Thymus (tissue), 2 donors: ENCODE results near the gene WDR74. TPM values are rescaled to one million over a fixed set of nuclear protein-coding genes. Genes with fewer than 3 reads are reported as not detected.

ENCODE experiments used
- polyA plus RNA-seq: library from polyadenylated mRNA; stranded (reverse); fragments of 200-250 nt; gene quantifications from one replicate; pipeline ENCODE4 v1.2.3, GENCODE V29; 2013
- total RNA-seq: library from RNA; stranded (reverse); fragments of 120-200 nt; gene quantifications from one replicate; pipeline ENCODE4 v1.2.4, GENCODE V29; 2013
- donor health status: healthy.

Gene WDR74
- total and polyA plus RNA-seq, 2 donors = 57.2 to 71.2 TPM

Other genes with a start within 250 kb of the WDR74 start
- 7.8 TPM for gene TUT1, start 248.1 kb downstream of the WDR74 start, total RNA-seq
- 25.3 TPM for gene TUT1, start 248.1 kb downstream of the WDR74 start, polyA plus RNA-seq
- gene MTA2, start 237.7 kb downstream of the WDR74 start, total RNA-seq = 121 TPM
- 79.3 TPM for gene MTA2, start 237.7 kb downstream of the WDR74 start, polyA plus RNA-seq
- gene EML3, start 226.8 kb downstream of the WDR74 start, total RNA-seq = 17.8 TPM
- 99.3 TPM for gene EML3, start 226.8 kb downstream of the WDR74 start, polyA plus RNA-seq
- gene ROM1, start 226.3 kb downstream of the WDR74 start, total RNA-seq = 1.7 TPM
- 7.6 TPM for gene ROM1, start 226.3 kb downstream of the WDR74 start, polyA plus RNA-seq
- gene B3GAT3, start 217.6 kb downstream of the WDR74 start, total RNA-seq = 29.4 TPM
- 72.2 TPM for gene B3GAT3, start 217.6 kb downstream of the WDR74 start, polyA plus RNA-seq
- 95.9 TPM for gene GANAB, start 193.0 kb downstream of the WDR74 start, total RNA-seq
- 98.4 TPM for gene GANAB, start 193.0 kb downstream of the WDR74 start, polyA plus RNA-seq
- 8.6 TPM for gene INTS5, start 186.3 kb downstream of the WDR74 start, total RNA-seq
- 8.1 TPM for gene INTS5, start 186.3 kb downstream of the WDR74 start, polyA plus RNA-seq
- gene C11orf98, start 174.4 kb downstream of the WDR74 start, total RNA-seq = 111 TPM
- gene C11orf98, start 174.4 kb downstream of the WDR74 start, polyA plus RNA-seq = 152 TPM
- gene CSKMT, start 174.3 kb downstream of the WDR74 start, total RNA-seq = 31.1 TPM
- gene CSKMT, start 174.3 kb downstream of the WDR74 start, polyA plus RNA-seq = 64.6 TPM
- 11.8 TPM for gene UQCC3, start 167.9 kb downstream of the WDR74 start, total RNA-seq
- 19.3 TPM for gene UQCC3, start 167.9 kb downstream of the WDR74 start, polyA plus RNA-seq
- 4.0 TPM for gene LBHD1, start 167.3 kb downstream of the WDR74 start, total RNA-seq
- 14.0 TPM for gene LBHD1, start 167.3 kb downstream of the WDR74 start, polyA plus RNA-seq
- gene UBXN1, start 160.5 kb downstream of the WDR74 start, total RNA-seq = 142 TPM
- 191 TPM for gene UBXN1, start 160.5 kb downstream of the WDR74 start, polyA plus RNA-seq
- gene LRRN4CL, start 150.1 kb downstream of the WDR74 start, total RNA-seq = 0.80 TPM
- 0.75 TPM for gene LRRN4CL, start 150.1 kb downstream of the WDR74 start, polyA plus RNA-seq
- 29.3 TPM for gene BSCL2, start 132.2 kb downstream of the WDR74 start, total RNA-seq
- 76.6 TPM for gene BSCL2, start 132.2 kb downstream of the WDR74 start, polyA plus RNA-seq
- gene GNG3, start 131.9 kb downstream of the WDR74 start, total RNA-seq = 0.05 TPM
- 0.41 TPM for gene GNG3, start 131.9 kb downstream of the WDR74 start, polyA plus RNA-seq
- 7.7 TPM for gene HNRNPUL2, start 112.1 kb downstream of the WDR74 start, total RNA-seq
- gene HNRNPUL2, start 112.1 kb downstream of the WDR74 start, polyA plus RNA-seq = 44.7 TPM
- gene TTC9C, start 111.1 kb downstream of the WDR74 start, total RNA-seq = 37.8 TPM
- gene TTC9C, start 111.1 kb downstream of the WDR74 start, polyA plus RNA-seq = 34.9 TPM
- gene ZBTB3, start 85.4 kb downstream of the WDR74 start, total RNA-seq = 8.9 TPM
- gene ZBTB3, start 85.4 kb downstream of the WDR74 start, polyA plus RNA-seq = 7.7 TPM
- gene POLR2G, start 78.0 kb downstream of the WDR74 start, total RNA-seq = 172 TPM
- gene POLR2G, start 78.0 kb downstream of the WDR74 start, polyA plus RNA-seq = 150 TPM
- gene TAF6L, start 68.2 kb downstream of the WDR74 start, total RNA-seq = 18.9 TPM
- 26.5 TPM for gene TAF6L, start 68.2 kb downstream of the WDR74 start, polyA plus RNA-seq
- gene TMEM179B, start 52.2 kb downstream of the WDR74 start, total RNA-seq = 36.5 TPM
- gene TMEM179B, start 52.2 kb downstream of the WDR74 start, polyA plus RNA-seq = 58.2 TPM
- 19.9 TPM for gene TMEM223, start 47.6 kb downstream of the WDR74 start, total RNA-seq
- gene TMEM223, start 47.6 kb downstream of the WDR74 start, polyA plus RNA-seq = 18.4 TPM
- 34.4 TPM for gene NXF1, start 34.1 kb downstream of the WDR74 start, total RNA-seq
- 186 TPM for gene NXF1, start 34.1 kb downstream of the WDR74 start, polyA plus RNA-seq
- 30.0 TPM for gene STX5, start 7.5 kb downstream of the WDR74 start, total RNA-seq
- gene STX5, start 7.5 kb downstream of the WDR74 start, polyA plus RNA-seq = 31.2 TPM
- gene TEX54, start 6.7 kb downstream of the WDR74 start, total RNA-seq = not detected
- gene TEX54, start 6.7 kb downstream of the WDR74 start, polyA plus RNA-seq = 1.3 TPM
- gene SLC3A2, start 41.3 kb upstream of the WDR74 start, total RNA-seq = 69.1 TPM
- 96.6 TPM for gene SLC3A2, start 41.3 kb upstream of the WDR74 start, polyA plus RNA-seq
- gene CHRM1, start 81.8 kb upstream of the WDR74 start, total RNA-seq = not detected
- gene CHRM1, start 81.8 kb upstream of the WDR74 start, polyA plus RNA-seq = 0.05 TPM
- not detected for gene SLC22A6, start 145.4 kb upstream of the WDR74 start, total RNA-seq
- not detected for gene SLC22A6, start 145.4 kb upstream of the WDR74 start, polyA plus RNA-seq
- gene SLC22A8, start 176.3 kb upstream of the WDR74 start, total RNA-seq = not detected
- gene SLC22A8, start 176.3 kb upstream of the WDR74 start, polyA plus RNA-seq = 0.02 TPM